Measurements from ENCODE around the gene GAB1. TPM values are rescaled to one million over a fixed set of nuclear protein-coding genes. Genes with fewer than 3 reads are reported as not detected.
A peak's percentile ranks its signal among the peaks of the same experiment; 100 is the strongest.

Gene GAB1
- total and polyA plus RNA-seq, 2 experiments from 2014 or later = 1.8 to 6.3 TPM

GRCh38 chr4:143358923-143359643, 22.4 kb downstream of the GAB1 start:
- Histone ChIP-seq H3K36me3 (ENCODE audit: low read depth) (no peaks in the 10 kb centered on the region), H3K27me3 (replicated peaks; ENCODE audit: insufficient read depth) (no peaks in the 10 kb centered on the region), H3F3A (ENCODE audit: insufficient read depth) (peaks cover 19% of the 10 kb centered on the region; the same call in 1 of the 2 replicates), H3K27ac (no peak overlapping the region), H3K9me2 (ENCODE audit: insufficient read depth) (no peaks in the 10 kb centered on the region), H3K4me3 (no peak overlapping the region), H3K4me2 (ENCODE audit: unreplicated experiment) (no peak overlapping the region), H4K20me1 (ENCODE audit: insufficient read depth) (no peaks in the 10 kb centered on the region), H3K79me2 (ENCODE audit: insufficient read depth) (peaks cover 42% of the 10 kb centered on the region), H3K9me3 (ENCODE audit: low read depth) (no peaks in the 10 kb centered on the region), H3K9ac (no peak overlapping the region), H2AFZ (no peak overlapping the region), H3K4me1 (ENCODE audit: insufficient read depth) (peaks cover 38% of the 10 kb centered on the region)
- no peak for TF ChIP-seq EZH2 (IDR thresholded peaks at IDR 0.05; ENCODE audit: insufficient read depth, poor library complexity, severe bottlenecking)
- TF ChIP-seq EZH2phosphoT487 (IDR thresholded peaks at IDR 0.05; ENCODE audit: insufficient read depth, low read depth) = no peak
- DNase-seq = peak; percentile 44
- in situ Hi-C loops (cut with MboI) = no loop called here
- 77 to 84% methylated on average over 6 of the region's 6 CpGs for WGBS, 2 experiments (ENCODE audit: low coverage in 1 of 2, low lambda C conversion rate in 2 of 2, missing lambda C conversion rate in 2 of 2)

- no peak for DNase-seq
- peaks cover 44% of the 10 kb centered on the region for H3K79me2 ChIP-seq (ENCODE audit: insufficient read depth)
- H3K9me3 ChIP-seq (ENCODE audit: low read depth) = no peaks in the 10 kb centered on the region
- H3K4me1 ChIP-seq (ENCODE audit: insufficient read depth) = peaks cover 38% of the 10 kb centered on the region
- no peak overlapping the region for H3K27ac ChIP-seq
- H2AFZ ChIP-seq = no peak overlapping the region
- TF ChIP-seq EZH2phosphoT487 (IDR thresholded peaks at IDR 0.05; ENCODE audit: insufficient read depth, low read depth) = no peak
- TF ChIP-seq EZH2 (IDR thresholded peaks at IDR 0.05; ENCODE audit: insufficient read depth, poor library complexity, severe bottlenecking) = no peak
- WGBS, 2 experiments (ENCODE audit: low coverage in 1 of 2, low lambda C conversion rate in 2 of 2, missing lambda C conversion rate in 2 of 2) = 90 to 92% methylated on average over 1 of the region's 1 CpG
- no peaks in the 10 kb centered on the region for H3K9me2 ChIP-seq (ENCODE audit: insufficient read depth)
- H3K4me3 ChIP-seq = 0 out of 2 replicates have a peak overlapping the region, but pooled peaks have one; percentile 35
- peaks cover 19% of the 10 kb centered on the region; the same call in 1 of the 2 replicates for H3F3A ChIP-seq (ENCODE audit: insufficient read depth)
- H3K27me3 ChIP-seq (replicated peaks; ENCODE audit: insufficient read depth) = no peaks in the 10 kb centered on the region
- no peak overlapping the region for H3K4me2 ChIP-seq (ENCODE audit: unreplicated experiment)
- no peaks in the 10 kb centered on the region for H4K20me1 ChIP-seq (ENCODE audit: insufficient read depth)
- H3K9ac ChIP-seq = no peak overlapping the region
- in situ Hi-C loops (cut with MboI) = no loop called here
- H3K36me3 ChIP-seq (ENCODE audit: low read depth) = no peaks in the 10 kb centered on the region
Measured at GRCh38 chr4:143359644-143360193, 23.0 kb downstream of the GAB1 start.

GRCh38 chr4:143360838-143361625, 24.4 kb downstream of the GAB1 start:
- Histone ChIP-seq H3K9ac (peak overlapping the region; percentile 7; the same call in 1 of the 2 replicates), H3K27ac (peak overlapping the region; percentile 31), H3K9me3 (ENCODE audit: low read depth) (no peaks in the 10 kb centered on the region)

GRCh38 chr4:143362349-143363046, 25.8 kb downstream of the GAB1 start:
- Histone ChIP-seq H4K20me1 (ENCODE audit: insufficient read depth) (no peaks in the 10 kb centered on the region), H3K36me3 (ENCODE audit: low read depth) (no peaks in the 10 kb centered on the region), H3K27ac (no peak overlapping the region), H3K79me2 (ENCODE audit: insufficient read depth) (peaks cover 48% of the 10 kb centered on the region), H3F3A (ENCODE audit: insufficient read depth) (peaks cover 13% of the 10 kb centered on the region; the same call in 1 of the 2 replicates), H3K27me3 (replicated peaks; ENCODE audit: insufficient read depth) (no peaks in the 10 kb centered on the region), H3K9ac (no peak overlapping the region), H3K9me2 (ENCODE audit: insufficient read depth) (no peaks in the 10 kb centered on the region), H3K9me3 (ENCODE audit: low read depth) (no peaks in the 10 kb centered on the region), H3K4me2 (ENCODE audit: unreplicated experiment) (no peak overlapping the region), H3K4me1 (ENCODE audit: insufficient read depth) (peaks cover 29% of the 10 kb centered on the region), H2AFZ (no peak overlapping the region), H3K4me3 (no peak overlapping the region)
- WGBS, 2 experiments (ENCODE audit: low coverage in 1 of 2, low lambda C conversion rate in 2 of 2, missing lambda C conversion rate in 2 of 2) = 97 to 99% methylated on average over 5 of the region's 5 CpGs
- in situ Hi-C loops (cut with MboI) = no loop called here
- TF ChIP-seq EZH2 (IDR thresholded peaks at IDR 0.05; ENCODE audit: insufficient read depth, poor library complexity, severe bottlenecking) = no peak
- TF ChIP-seq EZH2phosphoT487 (IDR thresholded peaks at IDR 0.05; ENCODE audit: insufficient read depth, low read depth) = no peak
- no peak for DNase-seq

More at GRCh38 chr4:143360838-143361625, 24.4 kb downstream of the GAB1 start:
- Histone ChIP-seq H2AFZ (peak overlapping the region; percentile 5; the same call in 1 of the 2 replicates), H4K20me1 (ENCODE audit: insufficient read depth) (no peaks in the 10 kb centered on the region), H3K36me3 (ENCODE audit: low read depth) (no peaks in the 10 kb centered on the region), H3K79me2 (ENCODE audit: insufficient read depth) (peaks cover 49% of the 10 kb centered on the region), H3K4me3 (peak overlapping the region; percentile 35), H3F3A (ENCODE audit: insufficient read depth) (peaks cover 13% of the 10 kb centered on the region; the same call in 1 of the 2 replicates), H3K27me3 (replicated peaks; ENCODE audit: insufficient read depth) (no peaks in the 10 kb centered on the region), H3K4me1 (ENCODE audit: insufficient read depth) (peaks cover 30% of the 10 kb centered on the region), H3K4me2 (ENCODE audit: unreplicated experiment) (peak overlapping the region; percentile 66), H3K9me2 (ENCODE audit: insufficient read depth) (no peaks in the 10 kb centered on the region)
- in situ Hi-C loops (cut with MboI) = no loop called here
- 33 to 41% methylated on average over 1 of the region's 1 CpG for WGBS, 2 experiments (ENCODE audit: low coverage in 1 of 2, low lambda C conversion rate in 2 of 2, missing lambda C conversion rate in 2 of 2)
- TF ChIP-seq EZH2 (IDR thresholded peaks at IDR 0.05; ENCODE audit: insufficient read depth, poor library complexity, severe bottlenecking) = no peak
- no peak for TF ChIP-seq EZH2phosphoT487 (IDR thresholded peaks at IDR 0.05; ENCODE audit: insufficient read depth, low read depth)
- DNase-seq = peak; percentile 57
